HG02610 (cell line): ENCODE results near the gene OSGEP.

Experiments
- ATAC-seq: cut with Tn5 transposase; IDR thresholded peaks from one replicate; pipeline ENCODE4 v1.9.1; 2021; ENCODE audit warnings: mild to moderate bottlenecking, moderate library complexity; ENCODE audit not compliant: unreplicated experiment

The OSGEP gene

GRCh38 chr14:20400589-20400964 lies 54.0 kb downstream of the OSGEP start:
- ATAC-seq: no peak

GRCh38 chr14:20397511-20397910 lies 57.1 kb downstream of the OSGEP start:
- ATAC-seq: no peak
